HG02981 (cell line): ENCODE results near the gene ARPC1B.
A peak's percentile ranks its signal among the peaks of the same experiment; 100 is the strongest.
"Not testable (repeated sequence)": the region's sequence is repeated elsewhere in the genome, so short reads cannot be mapped to it uniquely, and the experiment has no call there.

Source experiments
- ATAC-seq: cut with Tn5 transposase; IDR thresholded peaks from one replicate; pipeline ENCODE4 v1.9.1; 2021; ENCODE audit warnings: mild to moderate bottlenecking, moderate library complexity; ENCODE audit not compliant: unreplicated experiment

Gene ARPC1B

DNA sequence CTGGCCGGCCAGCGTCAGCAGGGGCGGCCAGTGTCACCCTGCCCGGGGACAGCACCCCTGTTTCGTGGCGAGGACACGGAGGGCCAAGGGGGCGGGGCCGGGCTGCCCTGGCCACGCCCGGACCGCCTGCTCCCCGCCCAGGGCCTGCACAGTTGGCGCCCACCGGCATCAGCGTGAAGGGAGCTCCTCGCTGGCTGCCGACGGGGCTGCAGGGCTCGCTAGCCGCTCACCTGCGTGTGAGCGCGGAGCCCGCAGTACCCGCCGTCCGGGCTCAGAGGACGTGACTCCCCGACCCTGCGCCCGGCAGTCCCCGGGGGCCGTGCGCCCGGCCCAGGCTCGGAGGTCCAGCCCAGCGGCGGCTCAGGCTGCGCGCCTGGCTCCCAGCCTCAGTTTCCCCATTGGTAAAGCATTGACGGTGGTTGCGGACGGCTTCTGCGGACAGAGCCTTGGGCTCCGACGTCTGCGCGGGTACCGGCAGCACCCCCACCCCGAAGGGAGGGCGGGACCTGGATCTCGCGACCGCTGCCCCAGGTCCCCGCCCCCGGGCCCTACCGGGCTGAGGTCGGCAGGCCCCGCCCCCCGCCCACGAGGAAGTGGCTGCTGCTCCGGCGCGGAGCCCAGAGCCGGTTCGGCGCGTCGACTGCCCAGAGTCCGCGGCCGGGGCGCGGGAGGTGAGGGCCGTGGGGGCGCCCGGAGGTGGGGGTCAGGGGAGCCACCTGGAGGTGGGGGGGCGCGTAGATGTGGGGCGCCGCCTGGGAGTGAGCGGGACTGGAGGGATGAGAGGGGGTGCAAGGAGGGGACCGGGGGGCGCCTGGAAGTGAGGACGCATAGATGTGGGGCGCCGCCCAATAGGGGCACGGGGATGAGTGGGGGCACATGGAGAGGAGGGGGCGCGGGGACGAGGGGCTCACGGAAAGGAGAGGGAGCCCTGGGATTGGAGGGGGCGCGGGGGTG lies at the start of gene ARPC1B:
Gene ARPC1B, plus strand, starts transcription at position 620 of the 954 bp plus-strand sequence. CDS start 10,985 bp downstream, outside the sequence.
- ATAC-seq, result peak; percentile 54

DNA sequence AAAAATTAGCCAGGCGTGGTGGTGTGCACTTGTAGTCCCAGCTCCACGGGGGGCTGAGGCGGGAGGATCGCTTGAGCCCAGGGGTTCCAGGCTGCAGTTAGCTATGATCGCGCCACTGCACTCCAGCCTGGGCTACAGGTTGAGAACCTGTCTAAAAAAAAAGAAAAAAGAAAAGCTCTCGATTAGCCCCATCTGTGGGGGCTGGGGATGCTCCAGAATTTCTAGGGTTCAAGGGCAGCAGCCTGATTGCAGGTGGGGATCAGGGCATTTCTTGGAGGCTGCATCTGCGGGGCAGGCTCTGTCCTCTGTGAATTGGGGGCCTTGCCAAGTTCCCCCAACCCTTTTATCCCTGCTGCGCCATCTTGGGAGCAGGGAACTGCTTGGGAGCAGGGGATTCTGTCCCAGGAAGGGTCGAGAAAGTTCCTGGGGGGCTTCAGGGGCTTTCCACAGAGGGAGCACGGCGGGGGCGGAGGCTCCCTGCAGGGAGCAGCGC lies 49.5 kb upstream of the ARPC1B start:
- no peak for ATAC-seq

DNA sequence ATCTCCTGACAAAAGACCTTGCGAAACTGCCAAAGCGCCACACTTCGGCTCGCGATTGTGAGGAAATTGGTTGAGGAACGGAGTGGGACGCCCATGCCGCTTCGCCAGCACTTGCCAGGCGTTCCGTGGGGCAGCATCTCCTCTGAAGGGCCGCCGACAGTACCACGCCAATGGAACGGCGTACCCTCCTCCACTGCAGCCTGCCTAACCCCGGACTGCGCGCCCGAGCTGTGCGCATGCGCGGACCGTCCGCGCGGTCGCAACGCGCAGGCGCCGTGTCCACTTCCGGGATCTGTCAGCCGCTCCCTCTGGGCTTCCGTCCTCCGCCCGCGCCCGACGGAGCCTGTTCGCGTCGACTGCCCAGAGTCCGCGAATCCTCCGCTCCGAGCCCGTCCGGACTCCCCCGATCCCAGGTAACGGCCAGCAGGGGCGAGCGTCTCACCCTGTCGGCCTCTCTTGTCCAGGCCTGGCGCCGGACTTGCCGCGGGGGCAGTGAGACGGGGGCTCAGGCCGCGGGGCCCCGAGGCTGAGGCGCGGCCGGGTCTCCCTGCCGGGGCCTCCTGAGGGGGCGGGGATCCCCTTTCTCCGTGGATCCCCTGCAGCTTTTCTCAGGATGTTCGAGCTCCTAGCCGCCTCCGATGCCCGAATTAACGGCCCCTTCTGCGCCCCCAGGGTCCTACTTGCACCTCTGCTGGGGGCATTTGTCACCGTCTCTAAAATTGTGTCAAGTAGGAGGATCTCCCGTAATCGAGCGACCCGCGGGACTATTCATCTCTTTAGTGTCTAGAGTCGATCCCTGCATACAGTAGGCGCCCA lies 48.7 kb upstream of the ARPC1B start, which contains the start of gene ARPC1A:
Gene ARPC1A, plus strand, starts transcription at position 307 of the 816 bp plus-strand sequence. CDS start 7,456 bp downstream, outside the sequence.
- ATAC-seq, result peak; percentile 84

DNA sequence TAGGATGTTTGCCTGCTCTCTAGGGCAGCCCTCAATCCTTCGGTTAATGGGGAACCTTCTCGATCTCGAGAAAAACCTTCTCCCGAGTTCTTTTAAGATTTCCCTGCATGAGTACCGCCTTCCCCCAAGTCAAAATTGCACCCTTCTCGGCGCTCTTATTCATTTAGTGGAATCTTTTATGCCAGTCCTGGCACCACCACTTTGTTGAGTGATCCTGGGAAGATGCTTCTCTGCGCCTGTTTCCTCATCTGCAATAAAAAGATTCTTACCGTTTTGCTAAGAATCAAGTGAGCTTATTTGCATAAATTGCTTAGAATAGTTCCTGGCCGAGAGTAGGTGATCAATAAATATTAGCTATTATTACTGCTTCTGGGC lies 48.1 kb upstream of the ARPC1B start:
- ATAC-seq, result no peak

DNA sequence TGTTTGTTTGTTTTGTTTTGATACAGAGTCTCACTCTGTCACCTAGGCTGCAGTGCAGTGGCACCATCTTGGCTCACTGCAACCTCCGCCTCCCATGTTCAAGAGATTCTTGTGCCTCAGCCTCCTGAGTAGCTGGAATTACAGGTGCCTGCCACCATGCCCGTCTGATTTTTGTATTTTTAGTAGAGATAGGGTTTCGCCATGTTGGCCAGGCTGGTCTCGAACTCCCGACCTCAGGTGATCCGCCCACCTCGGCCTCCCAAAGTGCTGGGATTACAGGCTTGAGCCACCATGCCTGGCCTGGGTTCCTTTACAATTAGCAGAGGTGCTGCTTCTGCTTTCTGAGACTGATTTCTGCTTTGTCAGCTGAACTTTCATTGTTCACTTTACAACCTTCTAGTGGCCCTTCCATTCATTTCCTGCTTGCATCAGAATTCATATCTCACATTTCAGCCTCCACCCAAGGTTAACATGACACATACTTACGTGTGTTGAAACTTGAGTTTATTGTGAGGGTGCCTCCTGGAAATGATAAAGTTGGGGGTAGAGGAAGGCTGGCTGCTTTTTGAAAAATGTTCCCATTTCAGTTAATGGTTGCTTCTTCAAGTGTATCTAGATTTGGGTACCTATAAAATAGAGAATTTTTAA lies 44.1 kb upstream of the ARPC1B start:
- not testable (repeated sequence) for ATAC-seq

DNA sequence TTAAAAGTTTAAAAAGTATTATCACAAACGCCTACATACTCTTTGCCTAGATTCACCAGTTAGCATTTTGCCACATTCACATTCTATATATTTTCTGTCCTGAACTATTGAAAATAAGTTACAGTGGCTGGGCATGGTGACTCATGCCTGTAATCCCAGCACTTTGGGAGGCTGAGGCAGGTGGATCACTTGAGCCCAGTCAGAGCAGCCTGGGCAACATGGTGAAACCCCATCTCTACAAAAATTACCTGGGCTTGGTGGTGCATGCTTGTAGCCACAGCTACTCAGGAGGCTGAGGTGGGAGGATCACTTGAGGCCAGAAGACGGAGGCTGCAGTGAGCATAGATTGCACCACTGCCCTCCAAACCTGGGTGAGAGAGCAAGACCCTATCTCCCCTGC lies 43.5 kb upstream of the ARPC1B start:
- no peak for ATAC-seq

DNA sequence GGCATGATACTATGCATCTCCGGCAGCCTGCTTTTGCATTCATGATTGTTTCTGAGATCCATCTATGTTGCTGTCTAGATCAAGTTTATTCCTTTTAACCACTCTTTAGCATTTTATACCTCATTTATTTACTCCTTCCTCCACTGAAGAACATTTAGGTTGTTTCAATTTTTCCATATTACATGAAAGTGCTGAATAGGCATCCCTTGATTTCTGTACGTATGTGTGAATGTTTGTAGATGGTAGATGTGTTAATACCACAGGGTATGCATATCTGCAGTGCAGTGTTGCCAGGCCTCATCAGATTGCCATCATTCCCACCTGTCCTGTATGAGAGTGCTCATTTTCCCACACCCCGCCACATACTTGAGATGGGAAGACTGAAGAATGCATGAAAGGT lies 34.9 kb upstream of the ARPC1B start:
- no peak for ATAC-seq

GRCh38 chr7:99340659-99341058 lies 33.9 kb upstream of the ARPC1B start:
- ATAC-seq, result no peak

DNA sequence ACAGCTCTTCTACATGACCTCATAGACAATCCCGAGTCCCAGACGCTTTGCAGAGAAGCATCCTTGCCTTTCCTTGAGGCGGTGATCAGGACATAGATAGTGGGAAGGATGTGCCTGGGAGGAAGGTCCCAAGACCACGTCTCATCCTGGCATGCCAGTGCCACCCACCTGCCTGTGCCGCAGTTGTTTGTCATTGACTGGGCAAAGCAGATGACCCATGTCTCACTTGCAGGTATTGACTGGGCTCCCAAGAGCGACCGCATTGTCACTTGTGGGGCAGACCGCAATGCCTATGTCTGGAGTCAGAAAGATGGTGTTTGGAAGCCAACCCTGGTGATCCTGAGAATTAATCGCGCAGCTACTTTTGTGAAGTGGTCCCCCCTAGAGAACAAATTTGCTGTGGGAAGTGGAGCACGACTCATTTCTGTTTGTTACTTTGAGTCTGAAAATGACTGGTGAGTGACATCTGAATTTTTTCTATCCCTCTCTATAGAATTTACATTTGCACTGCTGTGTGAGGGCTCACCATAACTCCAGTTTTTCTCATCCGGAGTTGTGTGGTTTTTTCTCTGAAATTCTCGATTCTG lies 30.4 kb upstream of the ARPC1B start:
- ATAC-seq, result no peak

- ATAC-seq, result not testable (repeated sequence)
Measured at GRCh38 chr7:99350641-99351040, 23.9 kb upstream of the ARPC1B start.

DNA sequence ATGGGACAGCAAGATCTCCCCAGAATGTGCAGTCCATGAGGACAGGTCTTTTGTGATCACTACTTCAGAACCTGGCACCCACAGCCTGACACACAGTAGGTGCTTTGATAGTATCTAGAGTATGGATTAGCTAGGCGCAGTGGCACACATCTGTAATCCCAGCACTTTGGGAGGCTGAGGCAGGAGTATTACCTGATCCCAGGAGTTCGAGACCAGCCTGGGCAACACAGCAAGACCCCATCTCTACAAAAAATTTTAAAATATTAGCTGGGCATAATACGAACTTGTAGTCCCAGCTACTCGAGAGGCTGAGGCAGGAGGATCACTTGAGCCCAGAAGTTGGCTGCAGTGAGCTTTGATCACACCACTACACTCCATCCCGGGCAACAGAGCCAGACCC lies 22.3 kb upstream of the ARPC1B start:
- no peak for ATAC-seq

- no peak for ATAC-seq
Measured at GRCh38 chr7:99355098-99355497, 19.4 kb upstream of the ARPC1B start.

- no peak for ATAC-seq
Measured at GRCh38 chr7:99357701-99358490, 16.6 kb upstream of the ARPC1B start.

- ATAC-seq, result not testable (repeated sequence)
Measured at GRCh38 chr7:99358521-99358920, 16.0 kb upstream of the ARPC1B start.

GRCh38 chr7:99359465-99360154 lies 14.9 kb upstream of the ARPC1B start:
- ATAC-seq, result no peak

- no peak for ATAC-seq
Measured at GRCh38 chr7:99362801-99363200, 11.7 kb upstream of the ARPC1B start.

GRCh38 chr7:99363286-99363685 lies 11.2 kb upstream of the ARPC1B start:
- ATAC-seq, result no peak

DNA sequence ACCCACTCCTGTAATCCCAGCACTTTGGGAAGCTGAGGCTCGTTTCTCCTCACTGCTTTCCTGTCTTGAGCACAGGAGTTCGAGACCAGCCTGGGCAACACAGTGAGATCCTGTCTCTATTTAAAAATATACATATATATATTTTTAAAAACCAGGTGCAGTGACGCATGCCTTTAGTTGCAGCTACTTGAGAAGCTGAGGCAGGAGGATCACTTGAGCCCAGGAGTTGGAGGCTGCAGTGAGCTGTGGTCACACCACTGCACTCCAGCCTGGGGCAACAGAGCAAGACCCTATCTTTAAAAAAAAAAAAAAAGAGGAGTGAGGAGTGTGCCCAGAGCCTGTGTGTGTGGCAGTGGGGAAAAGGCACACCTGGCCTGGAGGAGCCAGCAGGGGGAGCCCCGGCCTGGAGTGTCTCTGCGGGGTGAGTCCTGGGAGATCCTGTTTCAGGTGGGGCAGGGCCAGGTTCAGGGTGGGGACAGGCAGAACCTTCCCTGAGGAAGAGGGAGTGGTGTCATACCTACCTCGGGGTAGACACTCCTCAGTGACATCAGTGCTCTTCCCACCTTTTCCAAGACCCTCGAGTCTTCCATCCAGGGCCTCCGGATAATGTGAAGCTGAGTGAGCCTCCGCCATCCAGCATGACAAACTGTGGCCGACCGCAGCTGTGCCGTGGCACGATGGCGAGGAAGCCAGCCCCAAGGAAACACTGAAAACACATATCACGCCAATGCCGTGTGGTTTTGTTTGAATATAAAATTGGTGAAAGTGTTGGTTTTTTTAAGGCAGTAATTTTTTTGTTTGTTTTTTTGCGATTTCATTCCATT lies 9.0 kb upstream of the ARPC1B start:
- ATAC-seq, result no peak
